Neutrophil (primary cell): ENCODE results near the gene CLCC1.
"Not testable (repeated sequence)": the region's sequence is repeated elsewhere in the genome, so short reads cannot be mapped to it uniquely, and the experiment has no call there.

ENCODE experiments used
- H3K27ac ChIP-seq: fragments of 200-600 bp; sonication (generic); 2 replicates; pipeline ENCODE4 v1.5.1; 2016; ENCODE audit warnings: mild to moderate bottlenecking, moderate library complexity
- H3K27me3 ChIP-seq: fragments of 200-600 bp; sonication (generic); 2 replicates; pipeline ENCODE4 v1.6.0; 2016; ENCODE audit warnings: mild to moderate bottlenecking
- H3K36me3 ChIP-seq: fragments of 200-600 bp; sonication (generic); 2 replicates; pipeline ENCODE4 v1.5.1; 2017
- H3K4me1 ChIP-seq, 2 experiments: fragments of 200-600 bp in 1 of 2; sonication (generic) in 1 of 2; 1 replicate in 1 of 2; 2 replicates in 1 of 2; pipeline versions ENCODE4 v1.5.1 to v1.6.1; 2013 to 2016; ENCODE audit warnings: low read depth in 1 of 2, low read length in 1 of 2, mild to moderate bottlenecking in 1 of 2, moderate library complexity in 1 of 2; ENCODE audit not compliant: control insufficient read depth in 1 of 2, insufficient read depth in 1 of 2
- H3K4me3 ChIP-seq, 2 experiments: fragments of 200-600 bp in 1 of 2; sonication (generic) in 1 of 2; 1 replicate in 1 of 2; 2 replicates in 1 of 2; pipeline ENCODE4 v1.5.1; 2013 to 2016; ENCODE audit warnings: low read depth in 1 of 2, low read length in 1 of 2, mild to moderate bottlenecking in 1 of 2, moderate library complexity in 1 of 2
- H3K9me3 ChIP-seq: fragments of 200-600 bp; sonication (generic); 2 replicates; pipeline ENCODE4 v1.5.1; 2016
- CTCF ChIP-seq: fragments of 200-600 bp; sonication (generic); IDR thresholded peaks from 2 replicates; pipeline ENCODE4 v1.5.1; 2016; ENCODE audit warnings: antibody characterized with exemption

CLCC1 gene

DNA sequence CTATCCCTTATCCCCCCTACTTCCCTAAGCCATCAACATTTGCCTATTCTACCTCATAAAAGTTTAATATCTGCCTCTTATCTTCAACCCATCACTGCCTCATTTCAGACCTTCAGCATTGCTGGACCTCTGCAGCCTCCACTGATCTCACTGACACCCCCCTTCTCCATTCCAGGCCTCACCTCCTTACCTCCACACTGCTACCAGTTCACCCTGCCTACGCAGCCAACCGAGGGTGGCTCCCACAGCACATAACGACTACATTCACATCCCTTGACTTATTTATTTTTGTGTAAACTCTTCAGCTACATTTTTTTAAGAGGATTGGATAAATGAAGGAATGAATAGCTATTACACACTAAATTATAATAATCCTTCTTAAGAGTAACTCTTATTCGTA is 14.2 kb downstream of the CLCC1 start:
- Histone ChIP-seq H3K27me3 (no peaks in the 10 kb centered on the region), H3K27ac (no peak overlapping the region), H3K4me3 (no peak overlapping the region), H3K4me1 (peaks cover 0 to 5% of the 10 kb centered on the region in 2 experiments), H3K36me3 (peaks cover 2% of the 10 kb centered on the region), H3K9me3 (no peaks in the 10 kb centered on the region)
- TF ChIP-seq CTCF: no peak

GRCh38 chr1:108947871-108948525 is 15.3 kb downstream of the CLCC1 start:
- Histone ChIP-seq H3K36me3 (peaks cover 10% of the 10 kb centered on the region), H3K27me3 (no peaks in the 10 kb centered on the region), H3K9me3 (no peaks in the 10 kb centered on the region), H3K4me1 (peaks cover 0 to 5% of the 10 kb centered on the region in 2 experiments), H3K4me3 (no peak overlapping the region), H3K27ac (no peak overlapping the region)
- TF ChIP-seq CTCF: no peak

DNA sequence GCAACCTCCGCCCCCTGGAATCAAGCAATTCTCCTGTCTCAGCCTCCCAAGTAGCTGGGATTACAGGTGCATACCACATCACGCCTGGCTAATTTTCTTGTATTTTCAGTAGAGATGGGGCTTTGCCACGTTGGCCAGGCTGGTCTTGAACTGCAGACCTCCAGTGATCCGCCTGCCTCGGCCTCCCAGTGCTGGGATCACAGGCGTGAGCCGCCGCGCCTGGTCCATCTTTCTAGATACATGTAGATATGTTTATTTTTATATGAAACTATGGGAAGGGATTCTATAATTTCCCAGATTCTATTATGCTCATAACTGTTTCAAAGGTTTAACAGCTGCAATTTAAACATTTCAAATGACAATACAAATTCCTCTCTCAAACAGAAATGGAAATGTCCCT is 27.1 kb downstream of the CLCC1 start:
- no peaks in the 10 kb centered on the region for H3K4me1 ChIP-seq
- no peaks in the 10 kb centered on the region for H3K9me3 ChIP-seq
- no peak overlapping the region for H3K27ac ChIP-seq
- H3K36me3 ChIP-seq: peaks cover 74% of the 10 kb centered on the region
- no peak overlapping the region for H3K4me3 ChIP-seq
- no peak for TF ChIP-seq CTCF
- H3K27me3 ChIP-seq: no peaks in the 10 kb centered on the region

DNA sequence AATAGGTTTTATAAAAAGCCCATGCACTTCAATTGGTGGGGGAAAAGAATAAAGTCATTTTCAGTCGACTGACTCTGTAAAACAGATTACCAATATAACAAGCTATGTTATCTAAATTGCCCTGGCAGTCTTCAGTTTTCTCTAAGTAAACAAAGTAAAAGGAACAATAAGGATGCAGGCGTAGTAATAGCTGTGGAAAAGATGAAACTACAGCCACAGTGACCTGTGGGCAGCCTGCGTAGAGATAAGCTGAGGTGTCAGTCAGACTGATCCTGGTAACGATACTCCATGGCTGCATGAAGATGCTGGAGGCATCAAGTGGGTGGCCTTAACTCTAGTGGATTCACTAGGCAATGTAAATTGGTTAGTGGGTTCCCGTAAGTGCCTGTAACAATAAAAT is 29.3 kb downstream of the CLCC1 start:
- peaks cover 89% of the 10 kb centered on the region for H3K36me3 ChIP-seq
- no peaks in the 10 kb centered on the region for H3K9me3 ChIP-seq
- H3K27ac ChIP-seq: no peak overlapping the region
- no peaks in the 10 kb centered on the region for H3K4me1 ChIP-seq
- no peak for TF ChIP-seq CTCF
- no peaks in the 10 kb centered on the region for H3K27me3 ChIP-seq
- H3K4me3 ChIP-seq: no peak overlapping the region

DNA sequence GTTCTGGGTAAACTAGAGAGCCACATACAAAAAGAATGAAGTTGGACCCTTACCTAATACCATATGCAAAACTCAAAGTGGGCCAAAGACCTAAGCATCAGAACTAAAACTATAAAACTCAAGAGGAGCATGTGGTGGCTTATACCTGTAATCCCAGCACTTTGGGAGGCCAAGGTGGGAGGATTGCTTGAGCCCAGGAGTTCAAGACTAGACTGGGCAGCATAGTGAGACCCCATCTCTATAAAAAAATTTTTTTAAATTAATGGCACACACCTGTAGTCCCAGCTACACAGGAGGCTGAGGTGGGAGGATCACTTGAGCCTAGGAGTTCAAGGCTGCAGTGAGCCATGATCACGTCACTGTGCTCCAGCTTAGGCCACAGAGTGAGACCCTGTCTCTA is 35.7 kb downstream of the CLCC1 start:
- not testable (repeated sequence) for H3K9me3 ChIP-seq, H3K27me3 ChIP-seq, H3K4me3 ChIP-seq, H3K4me1 ChIP-seq, H3K27ac ChIP-seq
- peaks cover 95% of the 10 kb centered on the region for H3K36me3 ChIP-seq

GRCh38 chr1:108925920-108926319 is 37.4 kb downstream of the CLCC1 start:
- H3K36me3 ChIP-seq: peaks cover 95% of the 10 kb centered on the region
- no peaks in the 10 kb centered on the region for H3K27me3 ChIP-seq
- H3K4me1 ChIP-seq: no peaks in the 10 kb centered on the region
- no peaks in the 10 kb centered on the region for H3K9me3 ChIP-seq
- TF ChIP-seq CTCF: no peak
- H3K27ac ChIP-seq: no peak overlapping the region
- H3K4me3 ChIP-seq: no peak overlapping the region
